HL-60 (cell line): ENCODE results near the gene CTIF.
A peak's percentile ranks its signal among the peaks of the same experiment; 100 is the strongest.

Source experiments
- DNase-seq, 2 experiments: peaks; one replicate each; pipeline ENCODE4 v3.0.0-alpha.2; 2010 to 2020; ENCODE audit warnings: low read depth in 1 of 2, low spot score in 1 of 2
- H3K27ac ChIP-seq: fragments of 250-450 bp; sonication (Bioruptor Pico); replicated peaks from 2 replicates; pipeline ENCODE4 v1.5.1; 2020; ENCODE audit warnings: mild to moderate bottlenecking, moderate library complexity
- H3K27me3 ChIP-seq: fragments of 250-450 bp; sonication (Bioruptor Pico); 2 replicates; pipeline ENCODE4 v1.5.1; 2021; ENCODE audit warnings: mild to moderate bottlenecking, moderate library complexity; ENCODE audit not compliant: insufficient read depth, poor library complexity, severe bottlenecking
- H3K4me3 ChIP-seq: replicated peaks from 2 replicates; pipeline ENCODE4 v1.5.1; 2011; ENCODE audit warnings: mild to moderate bottlenecking, control low read depth, low read length; ENCODE audit not compliant: insufficient read depth
- CTCF ChIP-seq: IDR thresholded peaks from one replicate; pipeline ENCODE4 v1.5.1; 2011; ENCODE audit warnings: low read length, control low read depth, inconsistent platforms; ENCODE audit not compliant: insufficient read depth
- GABPA ChIP-seq: IDR thresholded peaks from 2 replicates; pipeline ENCODE4 v1.6.1; 2012; ENCODE audit warnings: low read depth
- POLR2AphosphoS5 ChIP-seq: IDR thresholded peaks from 2 replicates; pipeline ENCODE4 v1.6.1; 2012; ENCODE audit warnings: low read depth
- REST ChIP-seq: IDR thresholded peaks from 2 replicates; pipeline ENCODE4 v1.6.1; 2012; ENCODE audit warnings: low read depth; ENCODE audit not compliant: insufficient replicate concordance
- SPI1 ChIP-seq: IDR thresholded peaks from 2 replicates; pipeline ENCODE4 v1.6.1; 2012; ENCODE audit warnings: low read depth, mild to moderate bottlenecking, borderline replicate concordance

CTIF gene

GRCh38 chr18:48601343-48601742 lies 62.5 kb downstream of the CTIF start:
- H3K27ac ChIP-seq = no peak overlapping the region
- no peak overlapping the region for H3K4me3 ChIP-seq
- TF ChIP-seq REST (no peak), GABPA (no peak), POLR2AphosphoS5 (no peak), CTCF (no peak), SPI1 (no peak)
- DNase-seq = no peak
- H3K27me3 ChIP-seq = no peaks in the 10 kb centered on the region

- H3K27me3 ChIP-seq = no peaks in the 10 kb centered on the region
- DNase-seq = no peak
- no peak overlapping the region for H3K27ac ChIP-seq
- TF ChIP-seq POLR2AphosphoS5 (no peak), CTCF (no peak)
- H3K4me3 ChIP-seq = no peak overlapping the region
Measured at GRCh38 chr18:48602759-48603390, 64.0 kb downstream of the CTIF start.

- peak; percentile 52 to 95 for DNase-seq
- Histone ChIP-seq H3K27me3 (no peaks in the 10 kb centered on the region), H3K27ac (no peak overlapping the region; the same call in 1 of the 2 replicates), H3K4me3 (no peak overlapping the region)
- TF ChIP-seq GABPA = no peak; the same call in 1 of the 2 replicates
- peak; percentile 72; the same call in 1 of the 2 replicates for TF ChIP-seq SPI1
- peak; percentile 92 for TF ChIP-seq CTCF
- TF ChIP-seq REST = no peak
- peak; percentile 99 for TF ChIP-seq POLR2AphosphoS5
Measured at GRCh38 chr18:48605408-48605845, 66.6 kb downstream of the CTIF start.
